GM12801 (cell line): ENCODE data around the gene UNC13A.

Experiments used
- TF ChIP-seq, protein P1 (sequence below): IDR thresholded peaks from one replicate; pipeline ENCODE4 v1.5.1; 2011; ENCODE audit warnings: control low read depth; ENCODE audit not compliant: insufficient read length; ENCODE audit errors: extremely low read depth

The UNC13A gene

DNA sequence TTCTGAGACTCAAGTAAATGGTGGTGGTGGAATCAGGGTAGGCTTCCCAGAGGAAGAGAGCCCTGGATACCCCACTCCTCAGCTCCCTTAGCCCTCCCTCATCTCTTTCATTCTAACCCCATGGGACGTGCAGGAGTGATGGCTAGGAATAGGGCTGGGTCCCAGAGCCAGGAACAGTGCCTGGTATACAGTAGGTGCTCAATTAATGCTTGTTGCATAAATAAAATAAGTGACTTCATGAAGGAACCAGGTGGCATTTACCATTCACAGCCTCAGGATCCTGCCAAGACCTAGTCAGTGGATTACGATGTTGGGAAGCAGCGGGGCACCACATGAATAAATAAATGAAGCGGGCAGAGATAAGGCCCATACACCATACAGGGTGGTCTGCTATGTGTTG lies 3.9 kb downstream of the UNC13A start:
- TF ChIP-seq, protein P1, sequence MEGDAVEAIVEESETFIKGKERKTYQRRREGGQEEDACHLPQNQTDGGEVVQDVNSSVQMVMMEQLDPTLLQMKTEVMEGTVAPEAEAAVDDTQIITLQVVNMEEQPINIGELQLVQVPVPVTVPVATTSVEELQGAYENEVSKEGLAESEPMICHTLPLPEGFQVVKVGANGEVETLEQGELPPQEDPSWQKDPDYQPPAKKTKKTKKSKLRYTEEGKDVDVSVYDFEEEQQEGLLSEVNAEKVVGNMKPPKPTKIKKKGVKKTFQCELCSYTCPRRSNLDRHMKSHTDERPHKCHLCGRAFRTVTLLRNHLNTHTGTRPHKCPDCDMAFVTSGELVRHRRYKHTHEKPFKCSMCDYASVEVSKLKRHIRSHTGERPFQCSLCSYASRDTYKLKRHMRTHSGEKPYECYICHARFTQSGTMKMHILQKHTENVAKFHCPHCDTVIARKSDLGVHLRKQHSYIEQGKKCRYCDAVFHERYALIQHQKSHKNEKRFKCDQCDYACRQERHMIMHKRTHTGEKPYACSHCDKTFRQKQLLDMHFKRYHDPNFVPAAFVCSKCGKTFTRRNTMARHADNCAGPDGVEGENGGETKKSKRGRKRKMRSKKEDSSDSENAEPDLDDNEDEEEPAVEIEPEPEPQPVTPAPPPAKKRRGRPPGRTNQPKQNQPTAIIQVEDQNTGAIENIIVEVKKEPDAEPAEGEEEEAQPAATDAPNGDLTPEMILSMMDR, result no peak

DNA sequence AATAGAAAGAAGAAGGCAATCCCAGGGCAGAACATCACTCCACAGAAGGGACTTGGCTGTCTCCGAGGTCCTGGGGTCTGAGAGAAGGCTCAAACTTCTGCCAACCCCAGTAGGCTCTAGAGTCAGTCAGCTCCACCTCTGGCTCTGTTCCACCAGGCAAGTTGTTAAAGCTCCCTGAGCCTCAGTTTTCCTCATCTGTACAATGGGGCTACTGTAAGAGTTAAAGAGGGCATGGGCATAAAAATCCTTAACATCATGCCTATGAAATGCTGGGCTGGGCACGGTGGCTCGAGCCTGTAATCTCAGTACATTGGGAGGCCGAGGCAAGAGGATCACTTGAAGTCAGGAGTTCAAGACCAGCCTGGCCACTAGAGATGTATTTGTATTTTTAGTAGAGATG lies 5.1 kb downstream of the UNC13A start:
- TF ChIP-seq, protein P1, result no peak

DNA sequence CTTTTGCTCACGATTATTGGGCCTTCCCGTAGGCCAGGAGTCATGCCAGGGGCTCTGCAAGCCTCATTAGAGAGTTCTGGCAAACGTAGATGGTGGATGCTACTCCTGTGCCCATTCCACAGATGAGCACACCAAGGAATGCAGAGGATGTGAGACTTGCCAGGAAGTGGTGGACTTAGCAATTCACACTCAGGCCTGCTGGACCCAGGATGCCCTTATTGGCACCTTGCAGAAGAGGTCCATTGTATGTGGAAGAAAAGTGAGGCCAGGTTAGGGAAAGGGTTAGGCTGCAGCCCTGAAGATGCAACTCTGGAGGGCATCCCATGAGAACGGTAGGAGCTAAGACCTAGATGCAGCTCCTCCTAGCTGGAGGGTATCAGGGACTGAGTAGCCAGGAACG lies 5.9 kb downstream of the UNC13A start:
- TF ChIP-seq, protein P1, result no peak

- TF ChIP-seq, protein P1, result no peak
These were observed 6.5 kb downstream of the UNC13A start for GRCh38 chr19:17681505-17682125.

GRCh38 chr19:17680230-17680722 lies 7.9 kb downstream of the UNC13A start:
- TF ChIP-seq, protein P1, result no peak

- TF ChIP-seq, protein P1, result no peak
These were observed 8.5 kb downstream of the UNC13A start for GRCh38 chr19:17679526-17680229.

DNA sequence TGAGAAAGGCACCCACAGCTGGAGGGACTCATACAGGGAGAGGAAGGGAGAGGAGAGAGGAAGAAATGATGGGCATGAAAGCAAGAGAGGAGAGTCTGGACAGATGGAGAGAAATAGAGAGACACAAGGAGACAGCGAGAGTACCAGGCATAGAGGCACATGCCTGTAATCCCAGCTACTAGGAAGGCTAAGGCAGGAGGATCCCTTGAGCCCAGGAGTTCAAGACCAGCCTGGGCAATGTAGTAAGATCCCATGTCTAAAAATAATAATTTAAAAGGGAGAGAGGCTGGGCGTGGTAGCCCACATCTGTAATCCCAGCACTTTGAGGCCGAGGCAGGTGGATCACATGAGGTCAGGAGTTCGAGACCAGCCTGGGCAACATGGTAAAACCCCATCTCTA lies 9.3 kb downstream of the UNC13A start:
- TF ChIP-seq, protein P1, result no peak
